Stimulated activated CD8-positive, alpha-beta memory T cell treated with anti-CD3 and anti-CD28 coated beads, Interleukin-12 subunit alpha, Interleukin-12 subunit beta, amount 100 ng/mL, for 4 hours (primary cell): ENCODE results near the gene SIPA1L3.

Experiments used
- DNase-seq: peaks from one replicate; pipeline ENCODE4 v3.0.0-alpha.2; 2020; ENCODE audit warnings: low read depth

The SIPA1L3 gene

GRCh38 chr19:37975596-37976515 is 68.8 kb downstream of the SIPA1L3 start:
- DNase-seq = no peak

- no peak for DNase-seq
Observed at GRCh38 chr19:37977391-37977790, 70.4 kb downstream of the SIPA1L3 start.

- no peak for DNase-seq
Observed at GRCh38 chr19:37977992-37978391, 71.0 kb downstream of the SIPA1L3 start.

- DNase-seq = no peak
Observed at GRCh38 chr19:37979547-37980082, 72.6 kb downstream of the SIPA1L3 start.

- DNase-seq = no peak
Observed at GRCh38 chr19:37980419-37981170, 73.6 kb downstream of the SIPA1L3 start.

- DNase-seq = no peak
Observed at GRCh38 chr19:37981785-37982475, 74.9 kb downstream of the SIPA1L3 start.

- DNase-seq = no peak
Observed at GRCh38 chr19:37982655-37983054, 75.6 kb downstream of the SIPA1L3 start.

- DNase-seq = no peak
Observed at GRCh38 chr19:37983153-37983552, 76.1 kb downstream of the SIPA1L3 start.

GRCh38 chr19:37983916-37984315 is 76.9 kb downstream of the SIPA1L3 start:
- no peak for DNase-seq

GRCh38 chr19:37986048-37986750 is 79.2 kb downstream of the SIPA1L3 start:
- no peak for DNase-seq

- DNase-seq = no peak
Observed at GRCh38 chr19:37987356-37988332, 80.6 kb downstream of the SIPA1L3 start.

- DNase-seq = no peak
Observed at GRCh38 chr19:37988758-37989635, 82.0 kb downstream of the SIPA1L3 start.

GRCh38 chr19:37989855-37990254 is 82.8 kb downstream of the SIPA1L3 start:
- DNase-seq = no peak

- no peak for DNase-seq
Observed at GRCh38 chr19:37990362-37990761, 83.4 kb downstream of the SIPA1L3 start.

GRCh38 chr19:37991176-37991835 is 84.3 kb downstream of the SIPA1L3 start:
- no peak for DNase-seq

- DNase-seq = no peak
Observed at GRCh38 chr19:37991841-37992248, 84.8 kb downstream of the SIPA1L3 start.

- no peak for DNase-seq
Observed at GRCh38 chr19:37992761-37993160, 85.8 kb downstream of the SIPA1L3 start.

- DNase-seq = no peak
Observed at GRCh38 chr19:37994823-37995130, 87.8 kb downstream of the SIPA1L3 start.

- no peak for DNase-seq
Observed at GRCh38 chr19:37995346-37995745, 88.3 kb downstream of the SIPA1L3 start.
